22Rv1 (cell line): ENCODE results near the gene CATSPER4.

Experiments
- H3K27ac ChIP-seq: fragments of 450-650 bp; 2 replicates; pipeline ENCODE4 v1.5.1; 2017
- CTCF ChIP-seq: fragments of 450-650 bp; IDR thresholded peaks from 2 replicates; pipeline ENCODE4 v1.5.1; 2017; ENCODE audit warnings: mild to moderate bottlenecking
- ZFX ChIP-seq: fragments of 450-650 bp; IDR thresholded peaks from 2 replicates; pipeline ENCODE4 v1.6.1; 2017; ENCODE audit warnings: antibody characterized with exemption, borderline replicate concordance

Gene CATSPER4

GRCh38 chr1:26200413-26200812 is 10.0 kb downstream of the CATSPER4 start:
- H3K27ac ChIP-seq = no peak overlapping the region
- TF ChIP-seq CTCF (no peak), ZFX (no peak)

DNA sequence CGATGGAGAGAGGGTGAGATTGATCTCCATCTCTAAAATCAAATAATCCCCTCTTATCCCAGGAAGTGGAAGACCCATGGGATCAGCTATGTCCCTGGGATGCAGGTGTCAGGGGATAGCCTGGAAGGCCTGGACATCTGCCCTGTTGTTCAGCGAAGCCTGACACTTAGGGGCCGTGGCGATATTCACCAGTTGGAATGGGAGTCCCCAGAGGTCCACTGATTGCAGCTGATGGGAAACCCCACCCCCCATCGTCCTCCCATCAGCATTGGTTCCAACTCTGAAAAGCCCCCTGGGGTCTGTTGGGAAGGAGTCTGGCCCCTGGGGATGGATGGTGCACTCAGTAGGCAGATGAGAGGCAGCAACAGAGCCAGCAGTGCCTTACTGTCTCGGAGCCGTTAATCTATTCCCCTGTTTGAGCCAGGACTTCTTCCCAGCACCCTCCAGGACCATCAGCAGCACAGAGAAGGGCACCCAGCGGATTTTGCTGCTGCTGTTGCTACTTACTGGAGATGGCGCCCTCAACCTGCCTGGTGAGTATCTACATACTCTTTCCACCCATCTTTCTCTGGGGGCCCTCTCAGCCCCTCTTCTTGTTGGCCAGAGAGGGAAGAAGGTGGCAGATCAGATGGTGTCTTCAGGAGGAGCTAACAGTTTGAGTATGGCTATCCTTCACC is 13.4 kb downstream of the CATSPER4 start:
- H3K27ac ChIP-seq = no peak overlapping the region
- no peak for TF ChIP-seq ZFX
- no peak for TF ChIP-seq CTCF

- TF ChIP-seq CTCF (no peak), ZFX (no peak)
These were observed 19.9 kb downstream of the CATSPER4 start for GRCh38 chr1:26210147-26210870.

DNA sequence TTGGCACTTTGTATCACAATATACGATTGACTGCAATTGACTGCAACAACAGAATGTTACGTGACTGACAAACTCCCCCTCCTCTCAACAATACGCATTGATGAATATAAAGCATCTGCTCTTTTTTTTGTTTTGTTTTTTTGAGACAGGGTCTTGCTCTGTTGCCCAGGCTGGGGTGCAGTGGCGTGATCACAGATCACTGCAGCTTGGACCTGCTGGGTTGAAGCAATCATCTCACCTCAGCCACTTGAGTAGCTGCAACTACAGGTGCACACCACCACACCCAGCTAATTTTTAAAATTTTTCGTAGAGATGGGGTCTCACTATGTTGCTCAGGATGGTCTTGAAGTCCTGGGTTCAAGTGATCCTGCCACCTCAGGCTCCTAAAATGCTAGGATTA is 22.3 kb downstream of the CATSPER4 start:
- no peak for TF ChIP-seq CTCF
- no peak for TF ChIP-seq ZFX
- no peak overlapping the region for H3K27ac ChIP-seq

More at GRCh38 chr1:26210147-26210870, 19.9 kb downstream of the CATSPER4 start:
- H3K27ac ChIP-seq = no peak overlapping the region

GRCh38 chr1:26213335-26213905 is 23.0 kb downstream of the CATSPER4 start:
- TF ChIP-seq CTCF (no peak), ZFX (no peak)

GRCh38 chr1:26215246-26215645 is 24.8 kb downstream of the CATSPER4 start:
- TF ChIP-seq ZFX = no peak
- H3K27ac ChIP-seq = no peak overlapping the region

More at GRCh38 chr1:26213335-26213905, 23.0 kb downstream of the CATSPER4 start:
- H3K27ac ChIP-seq = no peak overlapping the region

DNA sequence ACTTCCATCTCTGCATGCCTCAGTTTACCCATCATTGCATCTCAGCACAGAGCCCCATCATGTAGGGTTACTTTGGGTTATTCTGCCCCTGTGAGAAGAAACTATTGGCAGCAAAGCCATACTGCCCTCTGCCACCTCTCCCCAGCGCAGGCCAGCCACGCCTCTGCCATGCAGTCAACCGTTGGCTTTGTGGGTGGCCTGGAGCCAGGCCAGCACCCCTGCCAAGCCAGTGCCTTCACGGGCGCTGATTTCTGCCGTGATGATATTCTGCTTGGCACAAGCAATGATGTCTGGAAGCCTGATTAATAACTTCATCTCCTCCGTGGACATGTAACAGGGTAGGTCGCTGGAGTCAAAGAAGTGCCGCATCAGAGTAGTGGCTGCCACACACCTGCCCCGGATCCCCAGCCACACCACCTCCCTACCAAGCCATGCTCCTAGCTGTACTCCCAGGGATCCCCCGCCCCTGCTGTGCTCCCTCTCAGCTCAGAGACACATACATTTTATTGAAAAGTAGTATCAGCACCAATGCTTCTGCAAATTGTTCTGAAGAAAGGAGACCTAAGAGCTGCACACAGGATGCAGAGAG is 28.6 kb downstream of the CATSPER4 start:
- H3K27ac ChIP-seq = no peak overlapping the region
- TF ChIP-seq ZFX (no peak), CTCF (no peak)
